B cell (primary cell): ENCODE results near the gene NAA80.

Experiments used
- CTCF ChIP-seq: fragments of 200-600 bp; IDR thresholded peaks from one replicate; pipeline ENCODE4 v1.8.0; 2022; ENCODE audit warnings: antibody characterized with exemption, mild to moderate bottlenecking
- EZH2 ChIP-seq: IDR thresholded peaks from 2 replicates; pipeline ENCODE4 v1.6.1; 2012; ENCODE audit warnings: borderline replicate concordance, low read depth, mild to moderate bottlenecking, moderate library complexity, low read length; ENCODE audit not compliant: insufficient read depth, poor library complexity, severe bottlenecking

GRCh38 chr3:50340147-50340447 is 40.9 kb upstream of the NAA80 start:
- TF ChIP-seq CTCF (no peak), EZH2 (no peak)
